Ishikawa (cell line): ENCODE results near the gene CAMTA1.

ENCODE experiments used
- EGR1 ChIP-seq: IDR thresholded peaks from 2 replicates; pipeline ENCODE4 v1.6.1; 2012
- FOXM1 ChIP-seq: IDR thresholded peaks from 2 replicates; pipeline ENCODE4 v1.6.1; 2012; ENCODE audit warnings: low read depth, borderline replicate concordance
- RAD21 ChIP-seq: IDR thresholded peaks from 2 replicates; pipeline ENCODE4 v1.6.1; 2012; ENCODE audit warnings: low read depth
- TAF1 ChIP-seq: IDR thresholded peaks from 2 replicates; pipeline ENCODE4 v1.6.1; 2012; ENCODE audit warnings: low read depth, mild to moderate bottlenecking
- TF ChIP-seq, protein P1 (sequence below): IDR thresholded peaks from 2 replicates; pipeline ENCODE4 v1.6.1; 2012
- TF ChIP-seq, protein P2 (sequence below): IDR thresholded peaks from 2 replicates; pipeline ENCODE4 v1.6.1; 2012; ENCODE audit warnings: low read depth, mild to moderate bottlenecking

DNA sequence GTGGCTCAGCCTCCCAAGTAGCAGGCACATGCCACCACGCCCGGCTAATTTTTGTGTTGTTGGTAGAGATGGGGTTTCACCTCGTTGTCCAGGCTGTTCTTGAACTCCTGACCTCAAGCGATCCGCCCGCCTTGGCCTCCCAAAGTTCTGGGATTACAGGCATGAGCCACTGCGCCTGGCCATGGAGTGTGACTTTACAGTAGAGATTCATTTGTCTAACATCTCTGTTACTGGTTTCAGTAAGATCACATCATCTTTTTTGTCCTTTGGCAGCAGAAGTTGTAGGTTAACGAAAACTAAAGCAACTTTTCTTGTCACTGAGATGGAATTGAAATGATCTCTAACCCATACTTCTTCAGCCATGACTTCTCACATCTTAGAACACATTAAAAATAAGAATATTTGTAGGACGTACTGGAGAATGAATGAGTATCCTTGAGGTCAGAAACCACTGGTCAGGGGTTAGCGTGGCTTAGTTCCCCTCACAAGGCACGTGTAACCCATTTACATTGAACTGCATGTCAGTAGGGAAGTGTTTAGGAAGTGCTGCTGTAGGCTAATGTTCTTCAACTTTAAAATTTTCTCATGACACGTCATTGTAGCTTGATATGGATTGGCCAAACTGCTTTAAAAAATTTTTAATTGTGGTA is 75.9 kb downstream of the CAMTA1 start:
- TF ChIP-seq, protein P1, sequence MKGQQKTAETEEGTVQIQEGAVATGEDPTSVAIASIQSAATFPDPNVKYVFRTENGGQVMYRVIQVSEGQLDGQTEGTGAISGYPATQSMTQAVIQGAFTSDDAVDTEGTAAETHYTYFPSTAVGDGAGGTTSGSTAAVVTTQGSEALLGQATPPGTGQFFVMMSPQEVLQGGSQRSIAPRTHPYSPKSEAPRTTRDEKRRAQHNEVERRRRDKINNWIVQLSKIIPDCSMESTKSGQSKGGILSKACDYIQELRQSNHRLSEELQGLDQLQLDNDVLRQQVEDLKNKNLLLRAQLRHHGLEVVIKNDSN, result no peak
- TF ChIP-seq EGR1 (no peak), TAF1 (no peak), FOXM1 (no peak), RAD21 (no peak)
- TF ChIP-seq, protein P2, sequence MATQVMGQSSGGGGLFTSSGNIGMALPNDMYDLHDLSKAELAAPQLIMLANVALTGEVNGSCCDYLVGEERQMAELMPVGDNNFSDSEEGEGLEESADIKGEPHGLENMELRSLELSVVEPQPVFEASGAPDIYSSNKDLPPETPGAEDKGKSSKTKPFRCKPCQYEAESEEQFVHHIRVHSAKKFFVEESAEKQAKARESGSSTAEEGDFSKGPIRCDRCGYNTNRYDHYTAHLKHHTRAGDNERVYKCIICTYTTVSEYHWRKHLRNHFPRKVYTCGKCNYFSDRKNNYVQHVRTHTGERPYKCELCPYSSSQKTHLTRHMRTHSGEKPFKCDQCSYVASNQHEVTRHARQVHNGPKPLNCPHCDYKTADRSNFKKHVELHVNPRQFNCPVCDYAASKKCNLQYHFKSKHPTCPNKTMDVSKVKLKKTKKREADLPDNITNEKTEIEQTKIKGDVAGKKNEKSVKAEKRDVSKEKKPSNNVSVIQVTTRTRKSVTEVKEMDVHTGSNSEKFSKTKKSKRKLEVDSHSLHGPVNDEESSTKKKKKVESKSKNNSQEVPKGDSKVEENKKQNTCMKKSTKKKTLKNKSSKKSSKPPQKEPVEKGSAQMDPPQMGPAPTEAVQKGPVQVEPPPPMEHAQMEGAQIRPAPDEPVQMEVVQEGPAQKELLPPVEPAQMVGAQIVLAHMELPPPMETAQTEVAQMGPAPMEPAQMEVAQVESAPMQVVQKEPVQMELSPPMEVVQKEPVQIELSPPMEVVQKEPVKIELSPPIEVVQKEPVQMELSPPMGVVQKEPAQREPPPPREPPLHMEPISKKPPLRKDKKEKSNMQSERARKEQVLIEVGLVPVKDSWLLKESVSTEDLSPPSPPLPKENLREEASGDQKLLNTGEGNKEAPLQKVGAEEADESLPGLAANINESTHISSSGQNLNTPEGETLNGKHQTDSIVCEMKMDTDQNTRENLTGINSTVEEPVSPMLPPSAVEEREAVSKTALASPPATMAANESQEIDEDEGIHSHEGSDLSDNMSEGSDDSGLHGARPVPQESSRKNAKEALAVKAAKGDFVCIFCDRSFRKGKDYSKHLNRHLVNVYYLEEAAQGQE, result no peak
